D721Med (cell line): ENCODE results near the gene FAM78B.

Source experiments
- DNase-seq: peaks from one replicate; pipeline ENCODE4 v3.0.0; 2011; ENCODE audit warnings: low spot score; ENCODE audit not compliant: insufficient read length
- FAIRE-seq: peaks from 2 replicates; lab custom pipeline; 2011; peaks lifted over from hg19 to GRCh38; lab: Jason Lieb, UNC
- TF ChIP-seq, protein P1 (sequence below): IDR thresholded peaks from 2 replicates; pipeline ENCODE4 v1.5.1; 2012; ENCODE audit warnings: mild to moderate bottlenecking, control low read depth; ENCODE audit not compliant: insufficient read depth; ENCODE audit errors: missing control alignments

The FAM78B gene

DNA sequence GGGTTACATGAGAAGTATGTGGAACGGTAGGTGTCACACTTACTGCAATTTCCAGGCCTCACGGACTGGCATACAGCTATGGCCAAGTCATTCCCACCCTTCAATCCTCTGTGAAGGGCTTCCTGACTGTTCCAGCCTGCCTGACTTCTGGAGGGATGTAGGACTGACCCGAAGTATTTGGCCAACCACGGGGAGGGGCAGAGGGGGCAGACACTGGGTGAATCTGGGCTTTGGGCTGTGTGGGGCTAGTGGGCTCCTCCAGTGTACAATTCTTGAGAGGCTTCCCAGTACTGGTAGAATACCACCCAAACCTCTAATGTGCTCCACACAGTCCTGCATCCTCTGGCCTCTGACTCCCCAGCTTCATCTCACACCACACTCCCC is 78.2 kb downstream of the FAM78B start:
- TF ChIP-seq, protein P1, sequence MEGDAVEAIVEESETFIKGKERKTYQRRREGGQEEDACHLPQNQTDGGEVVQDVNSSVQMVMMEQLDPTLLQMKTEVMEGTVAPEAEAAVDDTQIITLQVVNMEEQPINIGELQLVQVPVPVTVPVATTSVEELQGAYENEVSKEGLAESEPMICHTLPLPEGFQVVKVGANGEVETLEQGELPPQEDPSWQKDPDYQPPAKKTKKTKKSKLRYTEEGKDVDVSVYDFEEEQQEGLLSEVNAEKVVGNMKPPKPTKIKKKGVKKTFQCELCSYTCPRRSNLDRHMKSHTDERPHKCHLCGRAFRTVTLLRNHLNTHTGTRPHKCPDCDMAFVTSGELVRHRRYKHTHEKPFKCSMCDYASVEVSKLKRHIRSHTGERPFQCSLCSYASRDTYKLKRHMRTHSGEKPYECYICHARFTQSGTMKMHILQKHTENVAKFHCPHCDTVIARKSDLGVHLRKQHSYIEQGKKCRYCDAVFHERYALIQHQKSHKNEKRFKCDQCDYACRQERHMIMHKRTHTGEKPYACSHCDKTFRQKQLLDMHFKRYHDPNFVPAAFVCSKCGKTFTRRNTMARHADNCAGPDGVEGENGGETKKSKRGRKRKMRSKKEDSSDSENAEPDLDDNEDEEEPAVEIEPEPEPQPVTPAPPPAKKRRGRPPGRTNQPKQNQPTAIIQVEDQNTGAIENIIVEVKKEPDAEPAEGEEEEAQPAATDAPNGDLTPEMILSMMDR: no peak
- FAIRE-seq (no peak), DNase-seq (no peak)

DNA sequence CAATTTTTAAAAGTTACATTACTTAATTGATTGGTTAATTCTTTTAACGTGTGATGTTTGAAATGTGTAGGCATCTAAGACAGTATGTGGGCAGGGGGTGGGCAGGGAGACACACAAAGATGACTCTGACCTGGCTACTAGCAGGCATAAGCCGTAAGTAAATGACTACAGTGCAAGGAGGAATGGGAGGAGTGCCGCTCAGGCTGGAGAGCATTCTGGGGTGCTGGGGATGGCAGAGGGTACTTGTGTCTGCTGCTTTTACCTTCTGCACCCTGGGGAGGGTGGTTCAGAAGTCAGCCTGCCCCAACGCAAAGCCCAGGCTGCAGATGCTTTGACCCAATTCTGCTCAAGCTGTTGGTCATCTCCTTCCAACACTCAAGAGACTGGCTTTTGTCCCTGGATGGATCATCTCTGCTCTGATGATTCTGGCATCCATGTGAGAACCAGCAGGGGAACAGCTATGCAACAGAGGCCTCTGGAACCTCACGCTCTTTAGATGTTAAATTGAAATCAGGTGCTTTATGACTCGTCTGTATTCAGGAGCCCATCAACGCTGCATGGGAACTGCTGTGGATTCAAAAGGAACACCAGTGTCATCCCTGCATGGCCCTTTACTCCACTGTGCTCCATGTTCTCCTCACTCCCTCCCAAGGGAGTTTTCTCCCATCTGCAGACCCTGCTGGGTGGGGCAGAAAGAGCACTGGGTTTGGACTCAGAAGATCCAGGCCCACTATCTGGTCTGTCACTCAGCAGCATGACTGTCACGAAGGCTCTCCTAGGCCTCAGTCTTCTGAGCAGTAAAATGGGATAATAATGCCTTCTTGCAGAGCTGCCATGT is 78.8 kb downstream of the FAM78B start:
- TF ChIP-seq, protein P1: no peak
- FAIRE-seq (no peak), DNase-seq (no peak)

DNA sequence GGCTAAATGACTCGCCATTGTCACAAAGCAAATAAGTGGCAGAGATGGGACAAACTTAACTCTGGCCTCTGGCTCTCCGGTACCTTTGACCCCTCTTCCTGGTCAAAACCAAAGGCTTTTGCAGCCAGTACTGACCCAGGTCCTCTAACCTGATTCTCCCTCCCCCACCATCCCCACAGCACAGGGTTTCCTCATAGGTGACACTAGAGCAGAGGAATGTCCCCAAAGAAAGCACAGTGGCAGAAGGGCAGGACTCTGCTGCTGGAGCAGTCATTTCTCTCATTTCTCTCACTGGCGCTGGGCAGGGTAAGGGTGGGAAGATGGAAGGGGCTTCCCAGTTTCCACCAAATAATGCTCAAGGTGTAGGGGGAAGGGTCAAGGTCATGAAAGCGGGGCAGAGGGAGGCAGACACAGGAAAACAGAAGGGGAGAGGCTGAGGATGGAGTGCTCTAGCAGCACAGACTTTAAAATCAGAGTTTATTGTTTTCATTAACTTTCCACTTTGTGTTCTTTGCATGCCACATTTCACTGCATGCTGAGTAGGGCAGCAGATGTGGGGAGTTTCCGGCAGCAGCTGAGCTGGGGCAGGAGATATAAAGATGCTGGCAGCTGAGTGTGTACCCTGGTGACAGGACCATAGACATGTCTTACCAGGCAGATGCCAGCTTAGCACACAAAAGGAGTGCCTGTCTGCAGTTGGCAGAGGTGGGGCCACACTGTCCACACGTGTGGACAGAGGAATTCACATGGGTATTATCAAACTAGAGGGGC is 80.5 kb downstream of the FAM78B start:
- no peak for FAIRE-seq
- no peak for DNase-seq

DNA sequence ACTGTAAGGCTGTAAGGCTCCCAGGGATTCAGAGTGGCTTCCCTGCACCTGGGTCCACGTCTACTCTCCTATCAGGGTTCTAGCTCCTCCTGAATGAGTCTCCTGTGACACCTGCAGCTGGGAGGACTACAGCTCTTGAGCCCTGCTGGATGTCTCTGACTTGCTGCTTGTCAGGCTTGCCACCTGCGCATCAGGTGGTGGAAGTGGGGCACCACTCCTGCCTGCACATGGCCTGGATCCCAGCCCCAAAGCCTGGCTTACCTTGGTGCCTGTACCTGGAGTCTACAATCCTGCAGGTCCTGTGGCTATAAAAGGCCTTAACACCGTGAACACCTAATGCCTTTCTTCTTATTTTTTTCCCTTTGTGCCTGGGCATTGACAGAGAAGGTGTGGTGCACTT is 82.2 kb downstream of the FAM78B start:
- DNase-seq (no peak), FAIRE-seq (no peak)
- TF ChIP-seq, protein P1: no peak

More for the DNA sequence above, 80.5 kb downstream of the FAM78B start:
- TF ChIP-seq, protein P1: no peak

DNA sequence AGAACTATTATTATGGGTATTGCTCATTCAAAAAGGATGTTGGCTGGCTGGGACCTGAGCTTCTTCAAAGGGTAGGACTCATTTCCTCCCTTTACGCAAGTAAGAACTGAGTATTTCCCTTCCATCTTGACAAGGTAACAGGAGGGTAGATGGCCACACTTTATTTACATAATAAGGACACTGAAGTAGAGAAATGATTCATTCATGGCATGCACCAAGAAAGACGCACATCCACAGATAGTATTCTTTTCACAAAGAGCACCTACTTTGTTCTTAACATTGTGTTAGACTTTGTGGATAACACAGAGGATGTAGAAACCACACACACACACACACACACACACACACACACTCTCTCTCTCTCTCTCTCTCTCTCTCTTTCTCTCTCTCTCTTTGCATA is 82.9 kb downstream of the FAM78B start:
- DNase-seq (no peak), FAIRE-seq (no peak)
- TF ChIP-seq, protein P1: no peak

DNA sequence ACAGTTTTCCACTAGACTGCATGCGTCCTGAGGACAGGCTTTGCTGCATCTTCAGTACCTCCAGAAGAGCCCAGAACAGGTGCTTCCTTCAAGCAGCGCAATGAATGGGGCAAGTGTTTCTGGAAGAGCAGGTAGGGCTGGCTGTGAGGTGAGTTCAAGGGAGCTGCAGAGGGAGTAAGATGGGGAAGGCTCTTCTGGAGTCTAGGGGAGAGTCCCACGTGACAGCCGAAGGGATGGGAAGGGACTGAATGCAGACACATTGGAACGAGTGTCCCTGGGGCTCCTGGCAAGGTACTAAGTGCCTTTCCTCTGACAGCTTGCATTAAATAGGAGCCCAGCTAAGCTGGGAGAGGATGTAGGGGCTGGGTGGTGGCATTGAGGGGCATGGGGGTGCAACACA is 84.2 kb downstream of the FAM78B start:
- TF ChIP-seq, protein P1: no peak
- FAIRE-seq (no peak), DNase-seq (no peak)
